ENCODE measurements around the gene ZC3H12D. TPM values are rescaled to one million over a fixed set of nuclear protein-coding genes. Genes with fewer than 3 reads are reported as not detected.
A peak's percentile ranks its signal among the peaks of the same experiment; 100 is the strongest.

ZC3H12D gene
- total and polyA plus RNA-seq, 2 of the 13 experiments (the other 11 are each of a cell fraction or from before 2014, with no cell fraction given), result 1.2 to 2.7 TPM

GRCh38 chr6:149440735-149441671, 43.8 kb downstream of the ZC3H12D start (continued):
- TF ChIP-seq, protein P1, sequence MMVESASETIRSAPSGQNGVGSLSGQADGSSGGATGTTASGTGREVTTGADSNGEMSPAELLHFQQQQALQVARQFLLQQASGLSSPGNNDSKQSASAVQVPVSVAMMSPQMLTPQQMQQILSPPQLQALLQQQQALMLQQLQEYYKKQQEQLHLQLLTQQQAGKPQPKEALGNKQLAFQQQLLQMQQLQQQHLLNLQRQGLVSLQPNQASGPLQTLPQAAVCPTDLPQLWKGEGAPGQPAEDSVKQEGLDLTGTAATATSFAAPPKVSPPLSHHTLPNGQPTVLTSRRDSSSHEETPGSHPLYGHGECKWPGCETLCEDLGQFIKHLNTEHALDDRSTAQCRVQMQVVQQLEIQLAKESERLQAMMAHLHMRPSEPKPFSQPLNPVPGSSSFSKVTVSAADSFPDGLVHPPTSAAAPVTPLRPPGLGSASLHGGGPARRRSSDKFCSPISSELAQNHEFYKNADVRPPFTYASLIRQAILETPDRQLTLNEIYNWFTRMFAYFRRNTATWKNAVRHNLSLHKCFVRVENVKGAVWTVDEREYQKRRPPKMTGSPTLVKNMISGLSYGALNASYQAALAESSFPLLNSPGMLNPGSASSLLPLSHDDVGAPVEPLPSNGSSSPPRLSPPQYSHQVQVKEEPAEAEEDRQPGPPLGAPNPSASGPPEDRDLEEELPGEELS (CRISPR knock-in tag; IDR thresholded peaks at IDR 0.05), result 0 out of 2 replicates have a peak, but pooled peaks have one; percentile 66
- TF ChIP-seq ZFP90 (CRISPR knock-in tag; IDR thresholded peaks at IDR 0.05; ENCODE audit: borderline replicate concordance) (peak; percentile 71; the same call in 1 of the 2 replicates), NFIB (CRISPR knock-in tag; IDR thresholded peaks at IDR 0.05; ENCODE audit: borderline replicate concordance) (no peak), REL (CRISPR knock-in tag; conservative IDR thresholded peaks at IDR 0.05) (no peak), ZNF510 (CRISPR knock-in tag; IDR thresholded peaks at IDR 0.05; ENCODE audit: low read depth) (no peak), ZNF17 (CRISPR knock-in tag; IDR thresholded peaks at IDR 0.05) (no peak), TAF1 (CRISPR knock-in tag; IDR thresholded peaks at IDR 0.05) (no peak), NFRKB (IDR thresholded peaks at IDR 0.05) (no peak), SOX6 (IDR thresholded peaks at IDR 0.05) (no peak), SOX6 (CRISPR knock-in tag; IDR thresholded peaks at IDR 0.05) (no peak), TEAD2 (CRISPR knock-in tag; IDR thresholded peaks at IDR 0.05) (no peak), ZNF550 (CRISPR knock-in tag; IDR thresholded peaks at IDR 0.05; ENCODE audit: borderline replicate concordance) (no peak), MAFF (IDR thresholded peaks at IDR 0.05; ENCODE audit: low read depth, low read length) (peak; percentile 87), ZNF121 (CRISPR knock-in tag; IDR thresholded peaks at IDR 0.05) (no peak), ZSCAN12 (CRISPR knock-in tag; IDR thresholded peaks at IDR 0.05) (no peak), ZNF354B (CRISPR knock-in tag; IDR thresholded peaks at IDR 0.05) (no peak), ZNF891 (CRISPR knock-in tag; IDR thresholded peaks at IDR 0.05) (peak; percentile 29; the same call in 1 of the 2 replicates)
- TF ChIP-seq, protein P2, sequence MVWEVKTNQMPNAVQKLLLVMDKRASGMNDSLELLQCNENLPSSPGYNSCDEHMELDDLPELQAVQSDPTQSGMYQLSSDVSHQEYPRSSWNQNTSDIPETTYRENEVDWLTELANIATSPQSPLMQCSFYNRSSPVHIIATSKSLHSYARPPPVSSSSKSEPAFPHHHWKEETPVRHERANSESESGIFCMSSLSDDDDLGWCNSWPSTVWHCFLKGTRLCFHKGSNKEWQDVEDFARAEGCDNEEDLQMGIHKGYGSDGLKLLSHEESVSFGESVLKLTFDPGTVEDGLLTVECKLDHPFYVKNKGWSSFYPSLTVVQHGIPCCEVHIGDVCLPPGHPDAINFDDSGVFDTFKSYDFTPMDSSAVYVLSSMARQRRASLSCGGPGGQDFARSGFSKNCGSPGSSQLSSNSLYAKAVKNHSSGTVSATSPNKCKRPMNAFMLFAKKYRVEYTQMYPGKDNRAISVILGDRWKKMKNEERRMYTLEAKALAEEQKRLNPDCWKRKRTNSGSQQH (CRISPR knock-in tag; IDR thresholded peaks at IDR 0.05; ENCODE audit: low read depth), result no peak
- TF ChIP-seq, protein P3, sequence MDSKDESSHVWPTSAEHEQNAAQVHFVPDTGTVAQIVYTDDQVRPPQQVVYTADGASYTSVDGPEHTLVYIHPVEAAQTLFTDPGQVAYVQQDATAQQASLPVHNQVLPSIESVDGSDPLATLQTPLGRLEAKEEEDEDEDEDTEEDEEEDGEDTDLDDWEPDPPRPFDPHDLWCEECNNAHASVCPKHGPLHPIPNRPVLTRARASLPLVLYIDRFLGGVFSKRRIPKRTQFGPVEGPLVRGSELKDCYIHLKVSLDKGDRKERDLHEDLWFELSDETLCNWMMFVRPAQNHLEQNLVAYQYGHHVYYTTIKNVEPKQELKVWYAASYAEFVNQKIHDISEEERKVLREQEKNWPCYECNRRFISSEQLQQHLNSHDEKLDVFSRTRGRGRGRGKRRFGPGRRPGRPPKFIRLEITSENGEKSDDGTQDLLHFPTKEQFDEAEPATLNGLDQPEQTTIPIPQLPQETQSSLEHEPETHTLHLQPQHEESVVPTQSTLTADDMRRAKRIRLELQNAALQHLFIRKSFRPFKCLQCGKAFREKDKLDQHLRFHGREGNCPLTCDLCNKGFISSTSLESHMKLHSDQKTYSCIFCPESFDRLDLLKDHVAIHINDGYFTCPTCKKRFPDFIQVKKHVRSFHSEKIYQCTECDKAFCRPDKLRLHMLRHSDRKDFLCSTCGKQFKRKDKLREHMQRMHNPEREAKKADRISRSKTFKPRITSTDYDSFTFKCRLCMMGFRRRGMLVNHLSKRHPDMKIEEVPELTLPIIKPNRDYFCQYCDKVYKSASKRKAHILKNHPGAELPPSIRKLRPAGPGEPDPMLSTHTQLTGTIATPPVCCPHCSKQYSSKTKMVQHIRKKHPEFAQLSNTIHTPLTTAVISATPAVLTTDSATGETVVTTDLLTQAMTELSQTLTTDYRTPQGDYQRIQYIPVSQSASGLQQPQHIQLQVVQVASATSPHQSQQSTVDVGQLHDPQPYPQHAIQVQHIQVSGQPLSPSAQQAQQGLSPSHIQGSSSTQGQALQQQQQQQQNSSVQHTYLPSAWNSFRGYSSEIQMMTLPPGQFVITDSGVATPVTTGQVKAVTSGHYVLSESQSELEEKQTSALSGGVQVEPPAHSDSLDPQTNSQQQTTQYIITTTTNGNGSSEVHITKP (CRISPR knock-in tag; IDR thresholded peaks at IDR 0.05; ENCODE audit: low read depth), result no peak; the same call in 1 of the 2 replicates

Data from HepG2 (cell line).